Measurements from ENCODE around the gene SDSL. TPM values are rescaled to one million over a fixed set of nuclear protein-coding genes. Genes with fewer than 3 reads are reported as not detected.

SDSL gene
- polyA plus RNA-seq, 3 donors = 4.6 to 10.0 (median 6.5) TPM

GRCh38 chr12:113477171-113477841 lies 55.1 kb downstream of the SDSL start:
- H3K36me3 Mint-ChIP-seq = peaks cover 3 to 11% of the 10 kb centered on the region in 2 donors
- peaks cover 90 to 96% (median 93%) of the 10 kb centered on the region in 3 donors for H3K27me3 Mint-ChIP-seq (ENCODE audit: low read depth in 3 of 3)
- Histone ChIP-seq H3K4me3 (replicated peaks in 1 of 3; ENCODE audit: low read depth in 2 of 3, low read length in 3 of 3) (no peak overlapping the region), H3K9me3 (replicated peaks in 1 of 2; ENCODE audit: control insufficient read depth in 1 of 2, insufficient read depth in 1 of 2, low read length in 2 of 2) (peaks cover 0 to 62% of the 10 kb centered on the region in 2 donors), H3K4me1 (ENCODE audit: control insufficient read depth in 1 of 2, insufficient read depth in 2 of 2, low read length in 2 of 2) (no peaks in the 10 kb centered on the region), H4K20me1 (ENCODE audit: insufficient read depth, low read length) (no peaks in the 10 kb centered on the region), H3K27me3 (ENCODE audit: control insufficient read depth in 2 of 2, insufficient read depth in 2 of 2, low read length in 2 of 2) (peaks cover 77 to 90% of the 10 kb centered on the region in 2 donors), H3K4me2 (replicated peaks; ENCODE audit: extremely low read depth, low read length, poor library complexity, severe bottlenecking) (no peak overlapping the region), H3K36me3 (replicated peaks in 1 of 2; ENCODE audit: control insufficient read depth in 1 of 2, insufficient read depth in 2 of 2, low read length in 2 of 2) (no peaks in the 10 kb centered on the region), H2AFZ (ENCODE audit: insufficient read depth, low read depth, low read length, poor library complexity, severe bottlenecking) (no peak overlapping the region), H3K79me2 (ENCODE audit: insufficient read depth, low read length) (no peaks in the 10 kb centered on the region), H3K27ac (ENCODE audit: low read depth in 1 of 2, low read length in 2 of 2) (no peak overlapping the region), H3K9ac (ENCODE audit: insufficient read depth, low read length, poor library complexity, severe bottlenecking) (no peak overlapping the region)
- H3K27ac Mint-ChIP-seq = no peak overlapping the region
- no peak for TF ChIP-seq CTCF (IDR thresholded peaks at IDR 0.05)
- intact Hi-C loops (cut with micrococcal nuclease) = no loop called here
- H3K4me3 Mint-ChIP-seq = peak overlapping the region in 1 of 2 donors; percentile 84
- H3K4me1 Mint-ChIP-seq = peaks cover 15% of the 10 kb centered on the region
- H3K9me3 Mint-ChIP-seq = peaks cover 0 to 28% (median 19%) of the 10 kb centered on the region in 7 donors
- WGBS (ENCODE audit: insufficient coverage) = 0% methylated on average over 5 of the region's 7 CpGs
- DNase-seq = no peak

- Histone ChIP-seq H3K27ac (ENCODE audit: low read depth in 1 of 2, low read length in 2 of 2) (no peak overlapping the region), H3K79me2 (ENCODE audit: insufficient read depth, low read length) (no peaks in the 10 kb centered on the region), H3K4me3 (replicated peaks in 1 of 3; ENCODE audit: low read depth in 2 of 3, low read length in 3 of 3) (no peak overlapping the region), H4K20me1 (ENCODE audit: insufficient read depth, low read length) (no peaks in the 10 kb centered on the region), H3K4me1 (ENCODE audit: control insufficient read depth in 1 of 2, insufficient read depth in 2 of 2, low read length in 2 of 2) (no peaks in the 10 kb centered on the region), H3K9me3 (replicated peaks in 1 of 2; ENCODE audit: control insufficient read depth in 1 of 2, insufficient read depth in 1 of 2, low read length in 2 of 2) (peaks cover 0 to 57% of the 10 kb centered on the region in 2 donors), H2AFZ (ENCODE audit: insufficient read depth, low read depth, low read length, poor library complexity, severe bottlenecking) (no peak overlapping the region), H3K9ac (ENCODE audit: insufficient read depth, low read length, poor library complexity, severe bottlenecking) (no peak overlapping the region), H3K4me2 (replicated peaks; ENCODE audit: extremely low read depth, low read length, poor library complexity, severe bottlenecking) (no peak overlapping the region), H3K36me3 (replicated peaks in 1 of 2; ENCODE audit: control insufficient read depth in 1 of 2, insufficient read depth in 2 of 2, low read length in 2 of 2) (no peaks in the 10 kb centered on the region), H3K27me3 (ENCODE audit: control insufficient read depth in 2 of 2, insufficient read depth in 2 of 2, low read length in 2 of 2) (peaks cover 72 to 85% of the 10 kb centered on the region in 2 donors)
- Mint-ChIP-seq H3K4me3 (peak overlapping the region in 1 of 2 donors; percentile 84), H3K9me3 (peaks cover 0 to 28% (median 19%) of the 10 kb centered on the region in 7 donors), H3K36me3 (peaks cover 3 to 11% of the 10 kb centered on the region in 2 donors), H3K27ac (no peak overlapping the region), H3K27me3 (ENCODE audit: low read depth in 3 of 3) (peaks cover 87 to 93% (median 90%) of the 10 kb centered on the region in 3 donors), H3K4me1 (peaks cover 15% of the 10 kb centered on the region)
- no peak for TF ChIP-seq CTCF (IDR thresholded peaks at IDR 0.05)
- WGBS (ENCODE audit: insufficient coverage) = 8% methylated on average over 3 of the region's 3 CpGs
- DNase-seq = no peak
- intact Hi-C loops (cut with micrococcal nuclease) = no loop called here
These were observed 55.6 kb downstream of the SDSL start for GRCh38 chr12:113477842-113478215.

Measured in CD14-positive monocyte (primary cell).